ENCODE results near the gene CDK5RAP3. TPM values are rescaled to one million over a fixed set of nuclear protein-coding genes. Genes with fewer than 3 reads are reported as not detected.
A peak's percentile ranks its signal among the peaks of the same experiment; 100 is the strongest.

CDK5RAP3 gene
- total and polyA plus RNA-seq, 2 of the 13 experiments (the other 11 are each of a cell fraction or from before 2014, with no cell fraction given): 128 to 154 TPM

- peak; percentile 80 for TF ChIP-seq ZNF780A (CRISPR knock-in tag; IDR thresholded peaks at IDR 0.05)
- TF ChIP-seq ZFP1 (CRISPR knock-in tag; IDR thresholded peaks at IDR 0.05): peak; percentile 80; the same call in 1 of the 2 replicates
- no peak for TF ChIP-seq SUZ12 (IDR thresholded peaks at IDR 0.05; ENCODE audit: low read depth, low read length)
- TF ChIP-seq FOSL1 (CRISPR knock-in tag; IDR thresholded peaks at IDR 0.05; ENCODE audit: borderline replicate concordance): peak; percentile 43; the same call in 1 of the 2 replicates
- no peak for TF ChIP-seq TRIM22 (IDR thresholded peaks at IDR 0.05)
- TF ChIP-seq ZNF280D (CRISPR knock-in tag; IDR thresholded peaks at IDR 0.05): peak; percentile 92
- 0 out of 2 replicates have a peak, but pooled peaks have one; percentile 11 for TF ChIP-seq NFIC (IDR thresholded peaks at IDR 0.05; ENCODE audit: low read length)
- TF ChIP-seq CREB3 (CRISPR knock-in tag; IDR thresholded peaks at IDR 0.05): peak; percentile 91
- TF ChIP-seq ZNF639 (CRISPR knock-in tag; conservative IDR thresholded peaks at IDR 0.05): peak; percentile 89
- TF ChIP-seq ZNF44 (CRISPR knock-in tag; IDR thresholded peaks at IDR 0.05): peak; percentile 44; the same call in 1 of the 2 replicates
- peak; percentile 92 for TF ChIP-seq ZHX1 (CRISPR knock-in tag; IDR thresholded peaks at IDR 0.05; ENCODE audit: low read depth)
- no peak for TF ChIP-seq THAP7 (CRISPR knock-in tag; IDR thresholded peaks at IDR 0.05)
- no peak; the same call in 1 of the 2 replicates for TF ChIP-seq CSRNP2 (CRISPR knock-in tag; conservative IDR thresholded peaks at IDR 0.05; ENCODE audit: low read depth)
Measured at GRCh38 chr17:47941246-47942095, 29.4 kb upstream of the CDK5RAP3 start, which contains the start of gene PNPO (continued).
